IPS-11a (cell line): ENCODE results near the gene CNIH2.

Experiments
- H3K4me3 ChIP-seq: one replicate; pipeline ENCODE4 v1.5.1; 2013; ENCODE audit warnings: low read depth, low read length, control low read depth

CNIH2 gene

GRCh38 chr11:66328031-66328301, 50.0 kb downstream of the CNIH2 start:
- no peak overlapping the region for H3K4me3 ChIP-seq

GRCh38 chr11:66328302-66329144, 50.5 kb downstream of the CNIH2 start:
- no peak overlapping the region for H3K4me3 ChIP-seq

- H3K4me3 ChIP-seq: no peak overlapping the region
Measured at GRCh38 chr11:66329165-66329673, 51.2 kb downstream of the CNIH2 start.

GRCh38 chr11:66330931-66331330, 53.0 kb downstream of the CNIH2 start:
- no peak overlapping the region for H3K4me3 ChIP-seq

GRCh38 chr11:66331542-66332370, 53.8 kb downstream of the CNIH2 start:
- no peak overlapping the region for H3K4me3 ChIP-seq

- no peak overlapping the region for H3K4me3 ChIP-seq
Measured at GRCh38 chr11:66332371-66333219, 54.6 kb downstream of the CNIH2 start.

GRCh38 chr11:66333220-66333877, 55.4 kb downstream of the CNIH2 start:
- H3K4me3 ChIP-seq: no peak overlapping the region
